Iris pigment epithelial cell (primary cell): ENCODE measurements around the gene PLCH1.

Experiments
- DNase-seq: peaks from one replicate; pipeline ENCODE4 v3.0.0-alpha.2; 2011; ENCODE audit warnings: low read depth

The PLCH1 gene

DNA sequence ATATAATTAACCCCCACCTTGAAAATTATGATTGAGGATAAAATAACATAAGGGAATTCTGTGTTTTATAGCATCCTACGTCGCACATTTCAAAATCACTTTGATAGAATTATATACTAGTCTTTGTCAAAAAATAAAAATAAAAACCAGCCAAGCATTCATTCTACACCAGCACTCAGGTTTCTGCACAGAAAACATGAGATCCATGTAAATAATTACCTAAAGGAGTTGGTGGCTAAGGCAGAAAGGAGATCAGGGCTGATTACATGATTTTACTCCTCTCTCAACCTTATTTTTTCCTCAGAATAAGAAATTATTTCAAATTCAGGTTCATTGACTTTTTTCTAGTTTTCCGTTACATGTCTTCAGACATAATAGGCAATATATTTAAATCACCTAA, 194.5 kb downstream of the PLCH1 start:
- DNase-seq = no peak

DNA sequence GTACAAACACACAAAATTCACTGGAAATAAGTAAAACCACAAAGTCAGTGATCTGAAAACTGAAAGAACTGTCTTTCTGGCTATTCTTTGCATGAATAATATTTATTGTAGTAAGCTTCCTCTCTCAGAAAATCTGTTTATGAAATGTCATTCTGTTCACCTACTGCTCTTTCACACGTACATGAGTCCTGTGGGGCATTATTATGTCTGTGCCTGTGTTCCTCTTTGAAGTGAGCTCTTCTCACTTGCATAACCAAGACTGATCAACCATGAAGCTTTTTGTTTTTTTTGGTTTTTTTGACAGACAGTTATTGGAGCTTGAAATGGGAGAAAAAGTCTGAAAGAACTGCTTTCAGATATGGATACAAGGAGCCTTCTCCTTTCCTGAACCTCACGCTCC, 195.8 kb downstream of the PLCH1 start:
- no peak for DNase-seq

DNA sequence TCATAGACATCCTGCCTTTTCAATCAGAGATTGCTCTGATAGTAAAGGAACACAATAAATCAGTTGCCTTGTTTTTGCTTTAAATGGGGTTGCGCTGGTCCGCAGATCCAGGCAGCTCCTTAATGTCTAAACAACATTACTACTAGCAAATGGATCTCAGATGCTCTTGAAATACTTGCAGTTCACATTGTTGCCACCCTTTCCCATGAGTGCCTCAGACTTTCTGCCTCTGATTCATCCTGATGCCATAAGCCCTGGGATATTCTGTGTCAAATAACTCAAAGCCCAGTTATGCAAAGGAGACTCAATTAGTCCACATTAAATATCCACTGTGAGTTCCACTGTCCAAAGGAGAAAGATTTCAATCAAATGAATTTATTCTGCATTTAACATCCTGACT, 196.7 kb downstream of the PLCH1 start:
- peak; percentile 28 for DNase-seq

DNA sequence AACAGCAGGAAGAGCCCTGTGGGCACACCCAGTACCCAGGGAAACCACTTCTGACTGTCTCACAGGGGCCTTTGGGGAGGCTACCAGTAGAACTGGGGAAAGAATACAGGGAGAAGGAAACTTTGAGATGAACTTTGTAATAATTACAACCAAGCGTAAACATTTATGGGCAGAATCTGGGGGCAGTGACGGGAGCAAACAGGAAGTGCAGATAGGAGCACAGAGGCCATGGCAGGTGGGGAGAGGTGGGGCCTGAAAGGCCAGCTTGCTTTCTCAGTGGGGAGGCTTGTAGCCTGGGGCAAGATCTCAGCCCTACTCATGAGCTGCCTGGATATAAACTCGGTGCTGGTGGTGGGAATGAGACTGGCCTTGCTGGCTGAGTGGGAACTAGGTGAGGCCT, 209.8 kb downstream of the PLCH1 start:
- DNase-seq = no peak

DNA sequence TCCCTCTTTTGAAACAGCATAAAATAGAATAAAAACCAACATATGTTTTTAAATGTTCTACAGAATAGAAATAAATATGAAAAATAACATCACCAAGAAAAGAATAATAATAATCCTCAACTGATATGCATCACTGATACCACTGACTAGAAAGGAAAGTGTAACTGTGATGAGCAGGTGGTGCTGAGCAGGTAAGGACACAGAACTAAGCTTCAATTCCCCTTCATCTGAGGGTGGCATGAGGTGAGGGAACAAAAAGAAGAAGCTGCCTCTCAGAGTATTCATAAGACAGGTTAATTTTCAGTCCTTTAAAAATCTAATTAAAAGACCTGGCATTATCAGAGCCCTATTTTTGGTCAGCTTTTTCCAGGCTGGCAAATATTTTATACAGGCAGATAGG, 216.3 kb downstream of the PLCH1 start:
- no peak for DNase-seq

DNA sequence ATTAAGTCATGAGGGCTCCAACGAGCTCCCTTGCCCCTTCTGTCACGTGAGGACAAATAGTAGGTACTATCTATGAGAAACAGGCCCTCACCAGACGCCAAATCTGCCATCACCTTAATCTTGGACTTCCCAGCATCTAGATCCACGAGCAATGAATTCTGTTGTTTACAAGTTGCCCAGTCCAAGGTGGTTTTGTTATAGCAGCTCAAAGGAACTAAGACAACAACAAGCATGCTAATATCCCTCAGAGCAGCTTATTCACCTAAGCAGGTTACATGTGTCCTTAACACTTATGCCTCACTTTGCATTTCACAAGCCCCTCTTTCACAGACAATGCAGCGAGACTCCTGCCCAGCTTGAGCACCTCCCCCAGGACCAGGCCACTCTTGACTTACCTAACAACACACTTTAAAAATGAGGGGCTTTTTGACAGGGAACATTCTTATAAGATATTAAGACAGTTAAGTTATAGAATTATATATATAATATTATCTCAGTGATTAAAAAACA, 219.5 kb downstream of the PLCH1 start:
- DNase-seq = no peak

DNA sequence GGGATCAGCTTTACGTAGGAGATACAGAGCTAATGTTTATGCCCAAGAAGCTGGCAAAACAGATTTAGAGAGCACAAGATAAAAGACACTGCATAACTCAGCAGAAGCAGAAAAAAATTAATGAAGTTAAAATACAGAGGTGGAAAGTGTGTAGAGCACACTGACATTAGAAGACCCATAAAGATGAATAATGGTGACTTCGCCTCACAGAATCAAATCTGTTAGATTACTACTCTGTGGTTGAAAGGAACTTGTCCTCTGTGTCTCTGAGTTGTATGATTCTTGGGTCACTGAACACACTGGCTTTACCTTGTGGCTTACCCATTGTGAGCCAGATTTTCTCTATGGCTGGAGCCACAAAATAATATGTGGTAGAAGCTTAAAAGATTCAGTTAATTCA, 224.4 kb downstream of the PLCH1 start:
- DNase-seq = no peak

DNA sequence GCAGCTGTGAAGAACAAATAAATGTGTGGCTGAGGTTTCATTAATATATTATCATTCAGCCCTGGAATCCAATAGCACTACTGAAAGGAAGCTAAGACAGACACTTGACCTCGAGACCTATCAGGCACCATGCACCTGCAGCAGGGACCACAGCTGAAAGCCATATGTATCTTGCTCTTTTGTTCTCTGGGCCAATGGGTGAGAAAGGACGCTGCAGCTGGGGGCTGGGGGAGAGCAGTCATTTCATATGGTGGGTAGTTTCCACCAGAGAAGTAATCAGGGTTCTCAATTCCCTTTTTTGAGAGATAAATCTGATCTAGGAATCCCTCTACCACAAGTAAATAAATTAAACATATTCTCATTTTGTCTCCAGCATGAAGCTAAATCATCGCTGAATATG, 225.8 kb downstream of the PLCH1 start:
- no peak for DNase-seq

DNA sequence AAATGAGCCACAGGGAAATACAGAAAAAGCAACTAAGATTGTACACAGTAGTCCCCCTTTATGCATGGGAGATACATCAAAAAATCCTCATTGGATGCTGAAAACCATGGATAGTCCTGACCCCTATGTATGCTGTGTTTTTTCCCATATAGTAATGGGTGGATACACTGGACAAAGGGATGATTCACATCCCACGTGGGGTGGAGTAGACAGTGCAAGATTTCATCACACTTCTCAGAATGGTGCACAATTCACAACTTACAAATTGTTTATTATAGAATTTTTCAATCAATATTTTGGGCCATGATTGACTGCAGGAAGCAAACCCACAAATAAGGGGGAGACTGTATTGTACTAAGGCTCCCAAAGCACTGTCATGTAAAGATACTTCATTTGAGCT, 227.0 kb downstream of the PLCH1 start:
- DNase-seq = no peak

DNA sequence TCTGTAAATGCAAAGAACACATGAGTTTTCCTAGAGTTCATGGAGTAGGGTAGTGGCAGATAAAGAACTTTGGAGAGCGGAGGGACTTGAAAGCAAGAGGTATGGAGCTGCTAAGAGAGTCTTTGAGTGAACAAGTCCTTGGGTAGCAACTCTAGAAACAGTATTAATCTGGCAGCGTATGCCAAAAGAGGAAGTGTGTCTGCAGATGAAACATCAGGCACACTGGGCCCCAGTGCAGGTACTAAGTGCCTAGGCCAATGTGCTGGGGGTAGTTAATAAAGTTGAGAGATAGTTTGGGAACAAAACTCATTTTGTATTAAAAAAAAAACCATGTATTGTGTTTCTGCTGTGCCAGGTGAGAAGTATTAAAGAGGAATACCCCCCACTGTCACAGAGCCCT, 228.4 kb downstream of the PLCH1 start:
- DNase-seq = no peak

DNA sequence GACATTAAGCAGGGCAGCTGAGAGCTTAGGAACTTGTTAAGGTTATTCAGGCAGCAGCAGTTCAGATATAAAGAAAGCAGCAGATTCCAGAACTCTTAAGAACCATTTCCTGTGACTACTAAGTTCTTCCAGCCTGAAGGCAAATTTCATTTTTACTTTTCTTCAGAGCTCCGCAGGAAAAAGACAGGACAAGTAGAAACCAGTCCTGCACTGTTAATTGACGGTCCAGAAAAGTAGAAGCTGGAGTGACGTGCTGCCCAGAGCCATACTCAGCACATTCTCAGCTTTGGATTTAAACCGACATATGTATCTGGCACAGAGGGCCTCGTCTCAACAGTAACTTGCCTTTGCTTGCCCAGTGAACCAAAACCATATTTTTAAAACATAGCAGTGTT, 232.0 kb downstream of the PLCH1 start:
- DNase-seq = no peak

DNA sequence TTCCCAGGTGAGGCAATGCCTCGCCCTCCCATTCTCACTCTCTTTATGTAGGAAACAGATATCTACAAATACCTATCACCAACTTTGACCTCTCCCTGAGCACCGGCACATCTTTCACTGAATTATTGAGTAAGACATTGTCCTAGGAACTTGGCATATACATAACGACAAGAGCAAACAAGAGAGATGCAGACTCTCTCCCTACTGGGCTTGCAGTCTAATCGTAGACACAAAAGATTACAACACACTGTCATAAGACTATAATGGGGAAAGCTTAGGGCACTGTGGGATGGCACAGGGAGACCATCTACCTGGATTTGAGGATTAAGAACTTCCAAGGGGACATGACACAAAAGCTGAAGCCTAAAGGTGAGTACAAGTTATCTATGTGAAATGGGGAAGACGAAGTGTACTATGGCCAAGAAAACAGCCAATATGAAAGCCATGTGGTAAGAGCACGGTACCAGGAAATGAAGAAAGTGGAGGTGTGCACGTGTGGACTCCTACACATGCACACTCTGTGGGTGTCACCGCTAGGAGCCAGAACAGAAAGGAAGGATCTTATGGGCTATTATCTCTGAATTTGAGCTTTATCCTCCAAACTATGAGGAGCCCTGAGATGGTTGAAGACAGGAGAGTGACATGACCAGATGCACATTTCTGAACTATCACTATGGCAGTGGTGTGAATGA, 232.6 kb downstream of the PLCH1 start:
- no peak for DNase-seq

DNA sequence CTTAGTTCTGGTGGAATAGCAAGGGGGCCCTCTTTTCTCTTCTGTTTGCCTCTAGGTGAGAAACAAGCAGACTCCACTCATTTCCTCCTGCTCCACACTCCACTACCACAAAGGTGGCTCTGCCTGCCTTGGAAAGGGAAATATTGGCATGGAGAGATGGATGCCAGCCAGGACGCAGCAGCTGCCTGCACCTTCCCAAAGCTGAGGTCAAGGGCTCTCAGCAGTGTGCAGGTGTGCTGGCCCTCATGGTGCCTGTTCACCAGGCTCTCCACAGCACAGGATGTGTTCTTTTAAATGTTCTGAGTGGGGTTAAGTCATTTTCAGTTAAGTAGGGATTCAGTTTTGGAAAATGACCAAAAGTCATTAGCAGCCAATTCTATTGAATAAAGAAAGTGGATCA, 240.2 kb downstream of the PLCH1 start:
- no peak for DNase-seq

DNA sequence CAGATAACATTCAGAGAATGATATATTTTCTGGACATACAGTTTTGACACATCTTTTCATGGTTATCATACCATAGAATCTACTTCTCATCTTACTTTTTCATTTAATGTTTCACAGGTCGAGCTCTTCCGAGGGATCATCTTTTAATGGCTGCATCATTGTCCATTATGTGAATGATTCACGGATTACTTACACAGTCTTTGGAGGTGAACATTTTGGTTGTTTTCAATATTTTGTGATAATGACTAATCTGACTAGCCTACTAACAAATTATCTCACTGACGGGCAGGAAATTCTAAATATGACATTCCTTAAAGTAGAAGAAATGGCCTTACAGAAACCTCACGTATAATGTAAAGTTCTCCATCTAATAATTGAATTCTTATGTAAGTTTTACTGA, 242.2 kb downstream of the PLCH1 start:
- DNase-seq = no peak

DNA sequence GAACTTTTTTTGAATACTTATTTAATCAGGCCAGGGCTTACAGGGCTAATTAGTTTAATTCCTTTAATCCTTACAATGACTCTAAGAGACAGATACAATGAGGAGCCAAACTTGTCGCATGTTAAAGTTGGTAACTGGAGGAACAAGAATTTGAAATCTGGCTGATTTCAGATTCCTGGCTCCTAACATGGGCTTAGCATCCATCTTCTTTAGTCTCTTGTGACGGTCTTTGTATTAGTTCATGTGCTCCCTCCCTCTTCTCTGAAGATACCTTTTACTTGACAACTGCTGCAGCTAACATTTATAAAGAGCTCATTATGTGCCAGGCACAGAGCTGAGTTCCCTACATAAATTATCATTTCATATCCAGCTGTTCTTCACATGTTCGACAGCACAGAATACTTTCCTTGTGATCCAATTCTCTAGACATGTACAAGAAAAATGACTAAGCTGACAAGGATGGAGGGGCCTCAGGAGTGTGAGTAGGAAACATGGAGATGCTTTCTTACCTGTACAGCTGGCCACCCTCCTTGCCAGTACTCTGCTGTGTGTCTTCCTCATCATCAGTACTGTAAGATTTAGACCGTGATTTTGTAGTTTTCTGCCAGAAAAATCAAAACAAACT, 244.6 kb downstream of the PLCH1 start:
- no peak for DNase-seq

DNA sequence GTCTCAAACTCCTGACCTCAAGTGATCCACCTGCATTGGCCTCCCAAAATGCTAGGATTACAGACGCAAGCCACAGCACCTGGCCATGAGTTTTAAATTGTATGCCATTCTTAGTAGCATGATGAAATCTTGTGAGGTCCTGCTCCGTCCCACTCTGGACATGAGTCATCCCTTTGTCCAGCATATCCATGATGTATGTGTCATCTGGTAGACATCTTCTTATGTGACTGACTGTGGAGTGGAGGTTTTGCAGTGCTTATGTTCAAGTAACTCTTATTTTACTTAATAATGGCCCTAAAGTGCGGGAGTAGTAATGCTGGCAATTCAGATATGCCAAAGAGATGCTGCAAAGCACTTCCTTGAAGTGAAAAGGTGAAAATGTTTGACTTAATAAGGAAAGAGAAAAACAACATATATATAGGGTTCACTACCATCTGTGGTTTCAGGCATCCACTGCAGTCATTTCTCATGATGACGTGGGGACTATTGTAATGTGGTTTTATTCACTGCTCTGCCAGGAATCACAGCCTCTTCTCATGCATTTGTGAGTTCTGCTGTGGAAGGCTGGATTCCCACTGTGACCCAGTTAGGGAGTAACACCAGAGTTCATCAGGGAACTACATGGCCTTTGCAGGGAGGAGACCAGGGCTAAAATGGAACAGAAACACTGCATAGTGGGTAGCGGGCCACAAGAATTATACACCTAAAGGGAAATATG, 246.8 kb downstream of the PLCH1 start:
- DNase-seq = peak; percentile 65

DNA sequence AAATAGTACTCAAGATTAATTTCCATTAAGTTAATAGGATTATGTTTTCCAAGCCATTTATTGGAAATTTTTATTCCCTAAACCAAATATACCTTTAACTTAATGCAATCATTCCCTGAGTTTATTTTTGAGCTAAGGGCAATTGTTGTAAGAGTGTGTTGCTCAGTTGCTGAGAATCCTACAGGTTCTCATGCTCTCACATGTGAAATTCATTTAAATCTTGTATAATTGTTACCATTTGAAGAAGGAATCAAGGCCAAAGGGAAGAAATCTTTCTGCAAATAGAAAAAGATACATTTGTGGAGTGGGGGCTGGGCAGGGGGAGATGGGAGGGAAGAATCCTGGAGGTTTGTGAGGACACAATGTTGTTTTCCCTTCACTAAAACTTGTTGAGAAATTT, 248.7 kb downstream of the PLCH1 start:
- no peak for DNase-seq

DNA sequence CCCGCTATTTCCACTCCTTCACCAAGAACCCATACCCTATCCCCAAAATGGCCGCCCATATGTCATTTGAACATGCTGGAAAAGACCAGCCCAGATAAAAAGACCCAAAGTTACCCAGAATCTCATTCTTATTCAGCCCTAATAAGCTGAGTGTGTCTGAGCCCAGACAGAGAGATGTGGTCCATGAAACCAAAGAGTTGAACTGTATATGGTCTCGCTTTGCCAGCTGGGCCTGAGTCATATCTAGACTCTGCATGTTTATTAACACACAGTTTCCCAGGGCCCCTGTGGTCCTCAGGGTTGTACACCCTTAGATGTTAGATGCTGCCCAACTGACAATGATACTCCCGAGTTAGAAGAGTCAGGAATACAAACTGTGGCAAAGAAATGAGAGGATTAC, 249.5 kb downstream of the PLCH1 start:
- peak; percentile 10 for DNase-seq

DNA sequence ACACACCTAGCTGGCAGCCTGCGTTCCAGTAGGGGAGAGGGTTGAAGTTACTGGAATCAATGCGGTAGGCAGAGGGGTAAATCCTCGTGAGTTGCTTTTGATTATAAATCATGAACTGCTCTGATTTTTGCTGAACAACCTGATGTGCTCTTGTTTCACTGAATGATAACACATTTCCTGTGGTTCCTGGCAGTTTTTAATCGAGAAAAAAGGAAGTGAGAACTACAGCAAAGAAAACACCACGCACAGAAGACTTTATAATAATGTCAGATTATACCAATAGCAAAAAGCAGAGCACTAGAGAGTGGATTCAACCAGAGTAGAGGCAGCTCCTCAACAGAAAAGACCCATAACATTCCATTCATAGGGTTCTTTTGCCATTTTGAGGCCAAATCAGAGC, 250.5 kb downstream of the PLCH1 start:
- DNase-seq = no peak

DNA sequence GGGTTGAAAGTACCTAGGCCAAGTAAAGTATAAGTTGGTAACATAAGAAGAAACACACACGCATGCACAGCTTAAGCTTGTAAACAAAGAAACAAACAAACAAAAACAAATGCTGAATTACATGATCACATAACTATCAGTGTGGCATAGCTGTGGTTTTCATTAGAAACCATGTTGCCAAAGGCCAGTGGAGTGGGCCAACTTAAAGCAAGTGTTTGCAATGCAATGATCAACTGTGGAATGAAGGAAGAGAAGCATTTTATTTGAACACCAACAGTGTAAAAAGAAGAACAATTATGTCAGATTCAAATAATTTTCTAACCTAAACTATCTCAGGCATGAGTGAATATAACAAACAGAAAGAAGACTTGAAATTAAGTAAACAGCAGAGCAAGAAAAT, 252.0 kb downstream of the PLCH1 start:
- no peak for DNase-seq

DNA sequence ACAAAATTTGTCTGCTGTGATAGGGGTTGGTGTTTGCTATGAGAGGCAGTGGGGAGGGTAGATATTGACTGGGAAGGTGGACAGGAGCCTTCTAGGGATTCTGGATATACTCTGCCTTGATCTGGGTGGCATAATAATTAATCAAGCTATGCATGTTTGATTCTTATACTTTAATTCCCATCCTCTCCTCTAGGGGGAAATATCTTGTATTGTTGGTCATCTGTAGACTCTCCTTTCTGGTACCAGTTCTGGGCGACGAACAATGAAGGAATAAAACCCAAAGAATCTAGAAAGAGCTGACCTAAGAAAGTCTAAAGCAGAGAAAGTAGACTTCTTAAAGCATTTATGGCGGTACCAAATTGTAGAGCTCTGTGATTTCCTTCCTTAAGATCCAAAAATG, 253.2 kb downstream of the PLCH1 start:
- no peak for DNase-seq

DNA sequence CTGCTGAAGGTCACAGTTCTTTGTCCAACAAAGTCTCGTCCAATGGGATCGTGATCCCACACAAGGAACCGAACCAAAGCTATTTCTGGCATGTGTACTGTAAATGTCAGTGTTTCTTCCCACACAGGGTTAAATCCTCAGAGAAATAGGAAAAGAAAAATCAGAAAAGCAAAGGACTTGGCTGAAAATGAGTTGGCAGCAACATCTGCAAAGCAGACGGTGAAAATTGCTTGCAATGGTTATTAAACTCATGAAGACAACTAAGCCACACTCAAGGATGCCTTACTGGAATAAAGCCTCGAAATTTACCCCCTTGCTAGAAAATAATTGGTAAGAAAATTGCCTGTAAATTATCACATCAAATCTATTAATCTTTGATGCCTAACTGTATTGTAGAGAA, 256.2 kb downstream of the PLCH1 start:
- no peak for DNase-seq

DNA sequence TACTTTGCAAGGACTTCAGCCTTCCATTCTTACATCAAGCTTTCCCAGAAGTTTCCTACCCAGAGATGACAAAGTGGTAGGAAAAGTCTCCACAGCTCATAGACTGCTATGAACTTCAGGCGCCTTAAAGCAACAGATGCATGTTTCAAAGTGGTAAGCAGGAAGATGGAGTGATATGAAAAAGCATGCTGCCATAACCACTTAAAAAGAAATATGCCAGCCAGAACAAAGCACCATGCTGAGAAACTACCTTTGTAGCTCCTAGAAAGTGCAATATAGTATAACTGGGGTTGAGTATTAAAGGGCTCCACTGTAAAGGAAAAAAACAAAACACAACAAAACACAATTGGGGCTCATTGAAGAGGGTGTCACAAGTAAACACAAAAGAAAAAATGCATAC, 259.0 kb downstream of the PLCH1 start:
- DNase-seq = no peak
